ENCODE measurements around the gene XYLT1.

XYLT1 gene

GRCh38 chr16:17160920-17161431 lies 309.8 kb downstream of the XYLT1 start:
- no peak for DNase-seq (ENCODE audit: low read depth)
- TF ChIP-seq CTCF (IDR thresholded peaks at IDR 0.05; ENCODE audit: insufficient read depth, low read depth, low read length, missing control alignments) = no peak

GRCh38 chr16:17160285-17160853 lies 310.4 kb downstream of the XYLT1 start:
- DNase-seq (ENCODE audit: low read depth) = no peak
- no peak for TF ChIP-seq CTCF (IDR thresholded peaks at IDR 0.05; ENCODE audit: insufficient read depth, low read depth, low read length, missing control alignments)

More at GRCh38 chr16:17160920-17161431, 309.8 kb downstream of the XYLT1 start:
- H3K4me3 ChIP-seq (ENCODE audit: low read depth, low read length) = no peak overlapping the region

GRCh38 chr16:17159617-17160016 lies 311.1 kb downstream of the XYLT1 start:
- H3K4me3 ChIP-seq (ENCODE audit: low read depth, low read length) = no peak overlapping the region
- TF ChIP-seq CTCF (IDR thresholded peaks at IDR 0.05; ENCODE audit: insufficient read depth, low read depth, low read length, missing control alignments) = no peak
- DNase-seq (ENCODE audit: low read depth) = no peak

More at GRCh38 chr16:17160285-17160853, 310.4 kb downstream of the XYLT1 start:
- no peak overlapping the region for H3K4me3 ChIP-seq (ENCODE audit: low read depth, low read length)

GRCh38 chr16:17155936-17156335 lies 314.8 kb downstream of the XYLT1 start:
- H3K4me3 ChIP-seq (ENCODE audit: low read depth, low read length) = no peak overlapping the region
- no peak for TF ChIP-seq CTCF (IDR thresholded peaks at IDR 0.05; ENCODE audit: insufficient read depth, low read depth, low read length, missing control alignments)
- no peak for DNase-seq (ENCODE audit: low read depth)

- no peak for TF ChIP-seq CTCF (IDR thresholded peaks at IDR 0.05; ENCODE audit: insufficient read depth, low read depth, low read length, missing control alignments)
- no peak for DNase-seq (ENCODE audit: low read depth)
- no peak overlapping the region for H3K4me3 ChIP-seq (ENCODE audit: low read depth, low read length)
Observed at GRCh38 chr16:17155485-17155884, 315.3 kb downstream of the XYLT1 start.

- no peak for TF ChIP-seq CTCF (IDR thresholded peaks at IDR 0.05; ENCODE audit: insufficient read depth, low read depth, low read length, missing control alignments)
- DNase-seq (ENCODE audit: low read depth) = no peak
- H3K4me3 ChIP-seq (ENCODE audit: low read depth, low read length) = no peak overlapping the region
Observed at GRCh38 chr16:17154981-17155380, 315.8 kb downstream of the XYLT1 start.

GRCh38 chr16:17152311-17152710 lies 318.4 kb downstream of the XYLT1 start:
- DNase-seq (ENCODE audit: low read depth) = no peak
- TF ChIP-seq CTCF (IDR thresholded peaks at IDR 0.05; ENCODE audit: insufficient read depth, low read depth, low read length, missing control alignments) = no peak
- no peak overlapping the region for H3K4me3 ChIP-seq (ENCODE audit: low read depth, low read length)

All from GM12865 (cell line).